Suppressor macrophage (primary cell): ENCODE results near the gene GEMIN7.
A peak's percentile ranks its signal among the peaks of the same experiment; 100 is the strongest.

Experiments used
- DNase-seq, 4 experiments: peaks; one replicate each; pipeline ENCODE4 v3.0.0-alpha.2; 2020 to 2022

Gene GEMIN7

DNA sequence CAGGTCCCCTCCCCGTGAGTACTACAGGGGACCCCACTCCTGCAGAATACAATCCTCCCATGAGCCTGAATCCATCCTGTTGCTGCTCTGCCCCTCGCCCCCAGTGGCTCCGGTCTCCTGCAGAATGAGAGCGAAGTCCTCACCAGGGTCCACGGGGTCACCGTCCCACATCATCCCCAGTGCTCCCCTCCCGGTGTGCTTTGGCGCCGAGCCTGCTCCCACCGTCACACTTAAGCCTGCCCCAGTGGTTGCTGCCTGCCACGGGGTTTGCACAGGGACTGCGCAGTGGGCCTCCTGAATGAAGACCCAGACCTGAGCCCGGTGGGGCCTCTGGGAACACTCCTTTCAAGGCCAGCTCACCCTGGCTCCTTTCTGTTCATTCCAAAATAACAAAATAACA, 51.2 kb downstream of the GEMIN7 start:
- no peak for DNase-seq

DNA sequence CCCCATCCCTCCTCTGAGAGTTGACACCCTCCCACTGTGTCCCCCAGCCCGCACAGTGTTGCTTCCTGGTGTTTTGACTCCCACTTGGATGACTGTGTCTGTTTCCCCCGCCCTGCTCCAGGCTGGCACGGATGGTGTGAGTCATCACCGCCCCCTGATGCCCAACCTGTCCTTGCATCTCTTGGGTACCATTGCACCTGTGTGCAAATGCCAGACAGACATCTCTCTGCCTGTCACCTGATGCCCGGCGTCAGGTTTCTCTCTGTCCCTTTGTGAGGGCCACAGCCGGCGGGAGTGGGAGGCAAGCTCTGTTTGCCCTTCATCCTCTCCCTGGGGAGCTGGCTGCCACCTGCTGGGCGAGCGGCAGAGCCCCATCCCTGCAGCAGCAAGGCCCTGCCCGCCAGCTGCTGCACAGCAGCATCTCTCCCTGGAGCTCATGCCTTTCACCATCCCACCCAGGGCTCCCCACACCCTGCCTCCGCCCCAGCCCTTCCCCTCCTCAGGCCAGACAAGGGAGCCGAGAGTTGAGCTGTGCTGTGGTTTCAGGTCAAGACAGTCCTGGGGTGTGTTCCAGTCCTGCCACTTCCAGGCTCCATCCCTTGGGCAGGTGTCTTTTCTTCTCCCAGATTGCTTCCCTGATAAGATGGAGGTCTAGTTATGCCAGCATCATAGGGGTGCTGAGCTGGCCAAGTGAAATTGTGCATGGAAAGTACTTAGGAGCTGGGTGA, 52.0 kb downstream of the GEMIN7 start:
- peak in 1 of 4 experiments; percentile 47 for DNase-seq

GRCh38 chr19:45133661-45134060, 54.6 kb downstream of the GEMIN7 start:
- no peak for DNase-seq

- DNase-seq: peak in 1 of 4 experiments; percentile 50
Observed at GRCh38 chr19:45135176-45135885, 56.3 kb downstream of the GEMIN7 start.

GRCh38 chr19:45136507-45137178, 57.6 kb downstream of the GEMIN7 start:
- peak in 2 of 4 experiments; percentile 52 to 57 for DNase-seq

GRCh38 chr19:45137179-45137761, 58.2 kb downstream of the GEMIN7 start:
- DNase-seq: no peak

- peak in 1 of 4 experiments; percentile 38 for DNase-seq
Observed at GRCh38 chr19:45138303-45138751, 59.3 kb downstream of the GEMIN7 start.

DNA sequence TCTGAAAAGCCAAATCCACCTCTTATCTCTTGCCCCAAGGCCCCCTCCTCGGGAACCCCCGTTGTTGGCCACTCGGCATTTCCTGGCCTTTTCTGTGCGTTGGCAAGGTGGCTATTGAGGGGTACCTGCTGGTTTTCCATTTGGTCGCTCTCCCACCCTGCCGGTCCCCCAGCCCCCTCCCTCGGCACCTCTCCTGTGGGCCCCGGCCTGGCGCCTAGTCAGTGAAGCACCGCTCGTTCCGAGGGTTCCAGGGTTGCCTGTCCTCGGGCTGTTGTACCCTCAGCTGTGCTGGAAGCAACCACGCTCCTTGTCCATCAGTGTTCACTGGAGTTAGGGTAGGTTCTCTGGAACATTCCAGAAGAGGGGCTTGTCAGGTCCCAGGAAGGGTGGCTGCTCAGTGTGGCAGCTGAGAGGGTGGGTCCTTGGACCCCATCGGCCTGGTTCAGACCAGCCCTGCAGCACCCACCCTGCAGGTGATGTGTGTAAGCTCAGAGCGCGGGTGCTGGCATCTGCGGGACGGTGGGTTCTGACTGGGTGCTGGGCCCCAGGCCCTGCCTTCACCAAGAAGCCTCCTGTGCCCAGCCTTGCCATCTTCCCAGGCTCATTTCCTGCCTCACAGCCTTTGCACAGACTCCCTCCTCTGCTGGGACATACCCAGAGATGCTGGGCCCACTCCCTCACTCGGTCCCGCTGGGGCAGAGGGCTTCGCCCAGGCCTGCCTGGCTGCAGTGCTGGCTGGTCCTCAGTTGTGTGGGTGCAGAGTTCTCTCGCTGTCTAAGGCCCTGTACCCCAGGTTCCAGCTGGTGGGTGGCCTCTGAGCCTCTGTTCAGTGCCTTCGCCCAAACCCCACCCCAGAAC, 60.5 kb downstream of the GEMIN7 start:
- DNase-seq: no peak

DNA sequence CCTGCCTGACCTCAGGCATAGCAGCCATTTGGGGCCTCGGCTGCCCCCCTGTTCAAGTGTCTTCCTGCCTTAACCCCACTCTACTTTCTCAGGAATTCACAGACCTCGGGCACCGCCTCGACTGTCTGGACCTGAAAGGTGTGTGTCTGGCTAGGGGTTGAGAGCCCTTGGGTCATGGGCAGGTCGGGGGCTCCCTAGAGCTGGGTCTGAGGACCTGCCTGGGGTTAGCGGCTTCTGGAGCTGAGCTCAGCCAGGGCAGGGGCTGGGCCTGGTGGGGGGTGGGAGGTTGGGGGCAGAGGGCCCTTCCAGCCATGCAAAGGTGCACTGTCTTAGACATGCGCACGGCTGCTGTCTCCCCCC, 61.1 kb downstream of the GEMIN7 start:
- DNase-seq: no peak

GRCh38 chr19:45140533-45140932, 61.5 kb downstream of the GEMIN7 start:
- DNase-seq: no peak
